ENCODE results near the gene CYB5D1. TPM values are rescaled to one million over a fixed set of nuclear protein-coding genes. Genes with fewer than 3 reads are reported as not detected.
A peak's percentile ranks its signal among the peaks of the same experiment; 100 is the strongest.
"Not testable (repeated sequence)": the region's sequence is repeated elsewhere in the genome, so short reads cannot be mapped to it uniquely, and the experiment has no call there.

Gene CYB5D1
- total RNA-seq, 1 experiment from 2014 or later: 8.5 TPM

GRCh38 chr17:7856011-7856810, 1.6 kb upstream of the CYB5D1 start:
- H3K9me3 ChIP-seq (ENCODE audit: low read length): no peaks in the 10 kb centered on the region
- DNase-seq: peak; percentile 95
- no peaks in the 10 kb centered on the region for H4K20me1 ChIP-seq (ENCODE audit: insufficient read depth, low read depth, low read length)
- H3K27ac ChIP-seq (ENCODE audit: low read length): peak overlapping the region; percentile 91
- peaks cover 47% of the 10 kb centered on the region for H3K4me1 ChIP-seq (ENCODE audit: low read length)
- H3K9me2 ChIP-seq (replicated peaks; ENCODE audit: insufficient read depth, low read length): no peaks in the 10 kb centered on the region
- peaks cover 14% of the 10 kb centered on the region; the same call in 1 of the 2 replicates for H3K36me3 ChIP-seq (ENCODE audit: insufficient read depth, low read length)
- H3K79me2 ChIP-seq (ENCODE audit: low read length): peaks cover 25% of the 10 kb centered on the region
- H3K9ac ChIP-seq (ENCODE audit: low read length): peak overlapping the region; percentile 84
- H3K27me3 ChIP-seq (ENCODE audit: low read length): no peaks in the 10 kb centered on the region
- no peak overlapping the region for H2AFZ ChIP-seq (ENCODE audit: low read length)
- H3K4me3 ChIP-seq (ENCODE audit: low read length): peak overlapping the region; percentile 76
- H3K4me2 ChIP-seq (ENCODE audit: low read depth, low read length, poor library complexity, severe bottlenecking): peak overlapping the region; percentile 91

GRCh38 chr17:7856811-7857712, 741 bp upstream of the CYB5D1 start, which contains the start of gene NAA38:
NAA38 (minus strand) TSS chr17:7857559; CDS start chr17:7857463, 96 bp downstream.
- no peaks in the 10 kb centered on the region for H3K9me2 ChIP-seq (replicated peaks; ENCODE audit: insufficient read depth, low read length)
- H3K4me3 ChIP-seq (ENCODE audit: low read length): peak within 1 kb of the TSS; percentile 76
- no peaks in the 10 kb centered on the region for H4K20me1 ChIP-seq (ENCODE audit: insufficient read depth, low read depth, low read length)
- peak within 1 kb of the TSS; percentile 84 for H3K9ac ChIP-seq (ENCODE audit: low read length)
- H3K27me3 ChIP-seq (ENCODE audit: low read length): no peaks in the 10 kb centered on the region
- H3K4me2 ChIP-seq (ENCODE audit: low read depth, low read length, poor library complexity, severe bottlenecking): peak within 1 kb of the TSS; percentile 91
- no peaks in the 10 kb centered on the region for H3K9me3 ChIP-seq (ENCODE audit: low read length)
- peak; percentile 100 for DNase-seq
- peaks cover 41% of the 10 kb centered on the region for H3K4me1 ChIP-seq (ENCODE audit: low read length)
- peak within 1 kb of the TSS; percentile 91 for H3K27ac ChIP-seq (ENCODE audit: low read length)
- peaks cover 10% of the 10 kb centered on the region; the same call in 1 of the 2 replicates for H3K36me3 ChIP-seq (ENCODE audit: insufficient read depth, low read length)
- H2AFZ ChIP-seq (ENCODE audit: low read length): peak within 1 kb of the TSS; percentile 75; the same call in 1 of the 2 replicates
- peaks cover 25% of the 10 kb centered on the region for H3K79me2 ChIP-seq (ENCODE audit: low read length)

GRCh38 chr17:7858522-7858810, 663 bp downstream of the CYB5D1 start:
- H2AFZ ChIP-seq (ENCODE audit: low read length): no peak overlapping the region
- H3K4me2 ChIP-seq (ENCODE audit: low read depth, low read length, poor library complexity, severe bottlenecking): peak overlapping the region; percentile 91
- H3K9ac ChIP-seq (ENCODE audit: low read length): peak overlapping the region; percentile 84
- peaks cover 18% of the 10 kb centered on the region for H3K79me2 ChIP-seq (ENCODE audit: low read length)
- H3K36me3 ChIP-seq (ENCODE audit: insufficient read depth, low read length): no peaks in the 10 kb centered on the region
- no peaks in the 10 kb centered on the region for H3K9me3 ChIP-seq (ENCODE audit: low read length)
- H3K9me2 ChIP-seq (replicated peaks; ENCODE audit: insufficient read depth, low read length): no peaks in the 10 kb centered on the region
- peaks cover 46% of the 10 kb centered on the region for H3K4me1 ChIP-seq (ENCODE audit: low read length)
- H3K4me3 ChIP-seq (ENCODE audit: low read length): peak overlapping the region; percentile 76
- H4K20me1 ChIP-seq (ENCODE audit: insufficient read depth, low read depth, low read length): no peaks in the 10 kb centered on the region
- H3K27ac ChIP-seq (ENCODE audit: low read length): no peak overlapping the region
- DNase-seq: no peak
- no peaks in the 10 kb centered on the region for H3K27me3 ChIP-seq (ENCODE audit: low read length)

- DNase-seq: no peak
- H3K27me3 ChIP-seq (ENCODE audit: low read length): no peaks in the 10 kb centered on the region
- peak overlapping the region; percentile 91 for H3K4me2 ChIP-seq (ENCODE audit: low read depth, low read length, poor library complexity, severe bottlenecking)
- H3K9ac ChIP-seq (ENCODE audit: low read length): peak overlapping the region; percentile 84; the same call in 1 of the 2 replicates
- no peak overlapping the region for H3K4me3 ChIP-seq (ENCODE audit: low read length)
- no peak overlapping the region for H3K27ac ChIP-seq (ENCODE audit: low read length)
- peaks cover 52% of the 10 kb centered on the region for H3K4me1 ChIP-seq (ENCODE audit: low read length)
- no peaks in the 10 kb centered on the region for H3K9me3 ChIP-seq (ENCODE audit: low read length)
- peaks cover 18% of the 10 kb centered on the region for H3K79me2 ChIP-seq (ENCODE audit: low read length)
- H3K36me3 ChIP-seq (ENCODE audit: insufficient read depth, low read length): no peaks in the 10 kb centered on the region
- no peaks in the 10 kb centered on the region for H3K9me2 ChIP-seq (replicated peaks; ENCODE audit: insufficient read depth, low read length)
- no peak overlapping the region for H2AFZ ChIP-seq (ENCODE audit: low read length)
- no peaks in the 10 kb centered on the region for H4K20me1 ChIP-seq (ENCODE audit: insufficient read depth, low read depth, low read length)
Observed at GRCh38 chr17:7859028-7859427, 1.2 kb downstream of the CYB5D1 start.

- Histone ChIP-seq H3K4me3 (ENCODE audit: low read length) (peak overlapping the region; percentile 5; the same call in 1 of the 2 replicates), H3K27me3 (ENCODE audit: low read length) (no peaks in the 10 kb centered on the region), H4K20me1 (ENCODE audit: insufficient read depth, low read depth, low read length) (no peaks in the 10 kb centered on the region), H3K9ac (ENCODE audit: low read length) (peak overlapping the region; percentile 40; the same call in 1 of the 2 replicates), H3K27ac (ENCODE audit: low read length) (peak overlapping the region; percentile 63), H3K4me1 (ENCODE audit: low read length) (peaks cover 32% of the 10 kb centered on the region), H3K36me3 (ENCODE audit: insufficient read depth, low read length) (peaks cover 5% of the 10 kb centered on the region), H3K4me2 (ENCODE audit: low read depth, low read length, poor library complexity, severe bottlenecking) (peak overlapping the region; percentile 68), H3K9me2 (replicated peaks; ENCODE audit: insufficient read depth, low read length) (no peaks in the 10 kb centered on the region), H3K79me2 (ENCODE audit: low read length) (peaks cover 14% of the 10 kb centered on the region), H3K9me3 (ENCODE audit: low read length) (no peaks in the 10 kb centered on the region), H2AFZ (ENCODE audit: low read length) (no peak overlapping the region)
- DNase-seq: peak; percentile 84
Observed at GRCh38 chr17:7862692-7863437, 5.1 kb downstream of the CYB5D1 start.

GRCh38 chr17:7864384-7864783, 6.6 kb downstream of the CYB5D1 start:
- H3K9me2 ChIP-seq (replicated peaks; ENCODE audit: insufficient read depth, low read length); H3K79me2 ChIP-seq (ENCODE audit: low read length); H3K27me3 ChIP-seq (ENCODE audit: low read length); H3K36me3 ChIP-seq (ENCODE audit: insufficient read depth, low read length); H3K4me2 ChIP-seq (ENCODE audit: low read depth, low read length, poor library complexity, severe bottlenecking); H2AFZ ChIP-seq (ENCODE audit: low read length); DNase-seq; H3K4me3 ChIP-seq (ENCODE audit: low read length); H4K20me1 ChIP-seq (ENCODE audit: insufficient read depth, low read depth, low read length); H3K9ac ChIP-seq (ENCODE audit: low read length); H3K27ac ChIP-seq (ENCODE audit: low read length); H3K9me3 ChIP-seq (ENCODE audit: low read length): not testable (repeated sequence)
- H3K4me1 ChIP-seq (ENCODE audit: low read length): peaks cover 17% of the 10 kb centered on the region

GRCh38 chr17:7864995-7865650, 7.3 kb downstream of the CYB5D1 start:
- Histone ChIP-seq H3K27me3 (ENCODE audit: low read length) (no peaks in the 10 kb centered on the region), H3K36me3 (ENCODE audit: insufficient read depth, low read length) (peaks cover 5% of the 10 kb centered on the region), H3K4me3 (ENCODE audit: low read length) (no peak overlapping the region), H3K9ac (ENCODE audit: low read length) (no peak overlapping the region), H3K4me2 (ENCODE audit: low read depth, low read length, poor library complexity, severe bottlenecking) (no peak overlapping the region), H3K4me1 (ENCODE audit: low read length) (peaks cover 14% of the 10 kb centered on the region), H3K9me2 (replicated peaks; ENCODE audit: insufficient read depth, low read length) (no peaks in the 10 kb centered on the region), H3K27ac (ENCODE audit: low read length) (no peak overlapping the region), H3K79me2 (ENCODE audit: low read length) (no peaks in the 10 kb centered on the region; the same call in 1 of the 2 replicates), H3K9me3 (ENCODE audit: low read length) (no peaks in the 10 kb centered on the region), H2AFZ (ENCODE audit: low read length) (no peak overlapping the region), H4K20me1 (ENCODE audit: insufficient read depth, low read depth, low read length) (no peaks in the 10 kb centered on the region)
- DNase-seq: no peak
